Transverse colon (tissue), 4 donors: ENCODE data around the gene THSD8. TPM values are rescaled to one million over a fixed set of nuclear protein-coding genes. Genes with fewer than 3 reads are reported as not detected.
A peak's percentile ranks its signal among the peaks of the same experiment; 100 is the strongest.

Source experiments
- DNase-seq: peaks from one replicate; pipeline ENCODE4 v3.0.0-alpha.2; 2019
- H3K27ac ChIP-seq, 4 donors: fragments of 200-600 bp; sonication (generic); 2 replicates each; pipeline ENCODE4 v1.5.1; 2016 to 2018; ENCODE audit warnings: inconsistent platforms in 4 of 4
- H3K27me3 ChIP-seq: fragments of 200-600 bp; sonication (generic); 2 replicates; pipeline ENCODE4 v1.5.1; 2017; ENCODE audit warnings: inconsistent platforms
- H3K36me3 ChIP-seq, 4 donors: fragments of 200-600 bp; sonication (generic); 2 replicates each; pipeline ENCODE4 v1.5.1; 2017 to 2019; ENCODE audit warnings: inconsistent platforms in 4 of 4
- H3K4me1 ChIP-seq, 4 donors: fragments of 200-600 bp; sonication (generic); 2 replicates each; pipeline ENCODE4 v1.5.1; 2017 to 2020; ENCODE audit warnings: inconsistent platforms in 4 of 4
- H3K4me3 ChIP-seq, 4 donors: fragments of 200-600 bp; sonication (generic); 1 replicate in 1 of 4; 2 replicates in 3 of 4; pipeline versions ENCODE4 v1.5.1 to v1.6.1; 2017 to 2019; ENCODE audit warnings: inconsistent platforms in 4 of 4
- H3K9me3 ChIP-seq, 2 donors: fragments of 200-600 bp; sonication (generic); 2 replicates each; pipeline ENCODE4 v1.5.1; 2017 to 2019; ENCODE audit warnings: inconsistent platforms in 2 of 2
- CTCF ChIP-seq, 5 experiments: fragments of 200-600 bp in 3 of 5; fragments of 450-650 bp in 2 of 5; sonication (generic) in 3 of 5; IDR thresholded peaks; 1 replicate in 2 of 5; 2 replicates in 3 of 5; pipeline ENCODE4 v1.5.1; 2016 to 2017; ENCODE audit warnings: antibody characterized with exemption in 5 of 5, inconsistent platforms in 3 of 5, mild to moderate bottlenecking in 2 of 5, moderate library complexity in 1 of 5
- EP300 ChIP-seq: sonication (generic); formaldehyde crosslinking; IDR thresholded peaks from one replicate; pipeline ENCODE4 v1.6.1; 2017; ENCODE audit warnings: antibody characterized with exemption, low read depth
- POLR2A ChIP-seq: fragments of 450-650 bp; IDR thresholded peaks from one replicate; pipeline ENCODE4 v1.6.1; 2016; ENCODE audit warnings: antibody characterized with exemption, mild to moderate bottlenecking, moderate library complexity
- POLR2AphosphoS5 ChIP-seq, 3 donors: sonication (generic); formaldehyde crosslinking; IDR thresholded peaks; one replicate each; pipeline ENCODE4 v1.6.1; 2016; ENCODE audit warnings: antibody characterized with exemption in 3 of 3
- WGBS, 2 donors: methylation state at CpG; one replicate each; pipeline ENCODE4 v1.1.5; 2018; ENCODE audit warnings: low coverage in 1 of 2; 5-methylcytosine and 5-hydroxymethylcytosine counted together
- in situ Hi-C, 4 donors: fragments of 200-750 bp; cut with MboI; loops; one replicate each; pipeline versions ENCODE4 v1.15.0 to v1.15.1; 2017; ENCODE audit warnings: low sequenced_read_pairs in 3 of 4, low pct_ligation_motif_present in 1 of 4, low pct_unique_long_range_greater_than_20kb in 1 of 4
- intact Hi-C: fragments of 100-400 bp; cut with DNase I; formaldehyde crosslinking; loops from one replicate; pipeline ENCODE4 v1.15.1; 2023; ENCODE audit warnings: low total_unique reads
- total RNA-seq, 4 donors: library from RNA; depleted of rRNA; stranded (reverse); fragments of >200 nt; gene quantifications; one replicate each; pipeline ENCODE4 v1.1.0, GENCODE V29; 2016

Gene THSD8
- total RNA-seq, 4 donors from 2014 or later: 1.6 TPM; not detected in 3

- DNase-seq: peak; percentile 87
- TF ChIP-seq CTCF (IDR thresholded peaks at IDR 0.05) (peak; percentile 95 to 99 (median 98)), POLR2AphosphoS5 (IDR thresholded peaks at IDR 0.05) (peak; percentile 19 to 66 (median 49)), POLR2A (no peak), EP300 (no peak)
- Histone ChIP-seq H3K4me3 (peak overlapping the region; percentile 27 to 59 (median 46)), H3K27ac (peak overlapping the region; percentile 91 to 94 (median 94)), H3K9me3 (no peaks in the 10 kb centered on the region), H3K4me1 (peaks cover 12 to 54% (median 35%) of the 10 kb centered on the region in 4 donors), H3K27me3 (no peaks in the 10 kb centered on the region), H3K36me3 (no peaks in the 10 kb centered on the region)
- 3% methylated on average over 43 of the region's 43 CpGs; no CpG with 5 or more reads in 1 of the 2 donors for WGBS, 2 donors
- in situ Hi-C loops: no loop called here
- intact Hi-C loops: loop anchor here (1.0 kb wide), 1 partner anchor 19 kb away; no protein-coding TSS in a partner anchor
These were observed 24.5 kb upstream of the THSD8 start for GRCh38 chr19:12777217-12778016.

GRCh38 chr19:12778017-12778904, 23.6 kb upstream of the THSD8 start:
- in situ Hi-C loops: no loop called here
- Histone ChIP-seq H3K9me3 (no peaks in the 10 kb centered on the region), H3K4me1 (peaks cover 16 to 61% (median 43%) of the 10 kb centered on the region in 4 donors), H3K27ac (peak overlapping the region; percentile 91 to 94 (median 94)), H3K27me3 (no peaks in the 10 kb centered on the region), H3K4me3 (peak overlapping the region; percentile 27 to 59 (median 46)), H3K36me3 (no peaks in the 10 kb centered on the region)
- DNase-seq: peak; percentile 78
- TF ChIP-seq POLR2A (peak; percentile 57), CTCF (IDR thresholded peaks at IDR 0.05) (no peak), EP300 (no peak), POLR2AphosphoS5 (IDR thresholded peaks at IDR 0.05) (peak; percentile 47 to 61 (median 51))
- intact Hi-C loops: no loop called here
- WGBS, 2 donors: 2 to 17% methylated on average over 3 to 42 of the region's 44 CpGs

GRCh38 chr19:12778905-12779161, 23.0 kb upstream of the THSD8 start:
- WGBS, 2 donors: 52% methylated on average over 6 of the region's 6 CpGs; no CpG with 5 or more reads in 1 of the 2 donors
- intact Hi-C loops (no loop called here), in situ Hi-C loops (no loop called here)
- Histone ChIP-seq H3K36me3 (no peaks in the 10 kb centered on the region), H3K4me1 (peaks cover 22 to 62% (median 48%) of the 10 kb centered on the region in 4 donors), H3K9me3 (no peaks in the 10 kb centered on the region), H3K4me3 (peak overlapping the region in 2 of 4 donors; percentile 51 to 59), H3K27me3 (no peaks in the 10 kb centered on the region), H3K27ac (peak overlapping the region; percentile 91 to 94 (median 94))
- TF ChIP-seq EP300: no peak
- no peak for TF ChIP-seq POLR2AphosphoS5 (IDR thresholded peaks at IDR 0.05)
- TF ChIP-seq POLR2A: no peak
- TF ChIP-seq CTCF (IDR thresholded peaks at IDR 0.05): no peak
- DNase-seq: no peak
